Choroid plexus epithelial cell (primary cell): Measurements from ENCODE around the gene NOX5.

Experiments
- DNase-seq: peaks from one replicate; pipeline ENCODE4 v3.0.0-alpha.2; 2010; ENCODE audit warnings: low read depth
- H3K4me3 ChIP-seq: 2 replicates; pipeline ENCODE4 v1.5.1; 2011; ENCODE audit warnings: low read depth, mild to moderate bottlenecking, control low read depth, low read length, moderate library complexity
- TF ChIP-seq, protein P1 (sequence below): conservative IDR thresholded peaks from 2 replicates; pipeline ENCODE4 v1.5.1; 2011; ENCODE audit warnings: low read depth, mild to moderate bottlenecking, control low read depth, inconsistent platforms, low read length, moderate library complexity

The NOX5 gene

GRCh38 chr15:69008056-69008455 is 6.4 kb upstream of the NOX5 start:
- no peak overlapping the region for H3K4me3 ChIP-seq
- TF ChIP-seq, protein P1, sequence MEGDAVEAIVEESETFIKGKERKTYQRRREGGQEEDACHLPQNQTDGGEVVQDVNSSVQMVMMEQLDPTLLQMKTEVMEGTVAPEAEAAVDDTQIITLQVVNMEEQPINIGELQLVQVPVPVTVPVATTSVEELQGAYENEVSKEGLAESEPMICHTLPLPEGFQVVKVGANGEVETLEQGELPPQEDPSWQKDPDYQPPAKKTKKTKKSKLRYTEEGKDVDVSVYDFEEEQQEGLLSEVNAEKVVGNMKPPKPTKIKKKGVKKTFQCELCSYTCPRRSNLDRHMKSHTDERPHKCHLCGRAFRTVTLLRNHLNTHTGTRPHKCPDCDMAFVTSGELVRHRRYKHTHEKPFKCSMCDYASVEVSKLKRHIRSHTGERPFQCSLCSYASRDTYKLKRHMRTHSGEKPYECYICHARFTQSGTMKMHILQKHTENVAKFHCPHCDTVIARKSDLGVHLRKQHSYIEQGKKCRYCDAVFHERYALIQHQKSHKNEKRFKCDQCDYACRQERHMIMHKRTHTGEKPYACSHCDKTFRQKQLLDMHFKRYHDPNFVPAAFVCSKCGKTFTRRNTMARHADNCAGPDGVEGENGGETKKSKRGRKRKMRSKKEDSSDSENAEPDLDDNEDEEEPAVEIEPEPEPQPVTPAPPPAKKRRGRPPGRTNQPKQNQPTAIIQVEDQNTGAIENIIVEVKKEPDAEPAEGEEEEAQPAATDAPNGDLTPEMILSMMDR = no peak
- DNase-seq = no peak

GRCh38 chr15:69009341-69009740 is 5.2 kb upstream of the NOX5 start:
- H3K4me3 ChIP-seq = no peak overlapping the region

DNA sequence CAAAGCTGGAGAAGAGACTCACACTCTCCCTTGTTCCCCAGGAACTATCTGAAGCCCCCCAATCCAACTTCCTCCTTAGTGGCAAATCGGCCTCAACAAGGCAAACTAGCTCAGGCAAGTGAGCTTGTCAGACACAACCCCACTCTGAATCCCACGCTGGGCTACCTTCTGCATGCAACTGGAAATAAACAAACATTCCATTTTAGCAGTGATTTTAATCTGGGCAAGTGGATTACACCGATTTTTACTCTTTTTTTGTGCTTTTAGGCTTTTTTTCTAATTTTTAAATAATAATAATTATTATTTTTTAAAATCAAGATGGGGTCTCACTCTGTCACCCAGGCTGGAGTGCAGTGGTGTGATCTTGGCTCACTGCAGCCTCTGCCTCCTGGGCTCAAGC is 2.9 kb upstream of the NOX5 start:
- TF ChIP-seq, protein P1 = no peak
- no peak overlapping the region for H3K4me3 ChIP-seq
- DNase-seq = no peak

More at GRCh38 chr15:69009341-69009740, 5.2 kb upstream of the NOX5 start:
- TF ChIP-seq, protein P1 = no peak
- DNase-seq = no peak

- TF ChIP-seq, protein P1 = no peak
- DNase-seq = no peak
- H3K4me3 ChIP-seq = no peak overlapping the region
These were observed 1.6 kb upstream of the NOX5 start for GRCh38 chr15:69012761-69013364.

DNA sequence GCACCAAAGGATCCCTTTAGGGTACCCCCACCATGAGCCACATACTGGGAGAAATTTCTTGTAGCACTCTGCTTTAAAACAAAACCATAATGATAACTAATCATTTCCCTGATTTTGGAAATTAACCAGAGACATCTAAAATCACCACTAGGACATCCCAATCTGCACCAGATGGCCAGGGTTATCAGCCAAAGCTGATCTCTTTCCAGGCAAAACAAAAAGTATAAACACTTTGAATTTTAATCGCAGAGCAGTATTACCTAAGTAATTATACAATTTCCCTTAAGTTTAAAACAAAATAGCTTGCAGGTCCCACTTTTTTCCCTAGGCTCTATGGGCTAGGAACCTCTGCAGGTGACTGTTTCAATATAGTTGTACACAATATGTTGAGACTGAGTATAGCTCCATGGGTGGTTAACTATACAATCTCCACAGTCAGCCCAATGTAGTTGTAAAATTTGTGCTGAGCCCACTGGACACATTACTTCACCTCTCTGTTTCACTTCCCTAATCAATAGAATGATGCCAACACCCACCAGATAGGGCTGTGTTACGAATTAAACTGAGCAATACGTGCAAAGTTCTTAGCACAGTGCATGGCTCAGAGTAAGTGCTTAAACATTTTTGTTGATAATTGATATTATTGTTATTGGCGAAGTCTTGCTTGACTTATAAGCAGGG is 629 bp upstream of the NOX5 start:
- H3K4me3 ChIP-seq = no peak overlapping the region
- TF ChIP-seq, protein P1 = no peak
- no peak for DNase-seq

DNA sequence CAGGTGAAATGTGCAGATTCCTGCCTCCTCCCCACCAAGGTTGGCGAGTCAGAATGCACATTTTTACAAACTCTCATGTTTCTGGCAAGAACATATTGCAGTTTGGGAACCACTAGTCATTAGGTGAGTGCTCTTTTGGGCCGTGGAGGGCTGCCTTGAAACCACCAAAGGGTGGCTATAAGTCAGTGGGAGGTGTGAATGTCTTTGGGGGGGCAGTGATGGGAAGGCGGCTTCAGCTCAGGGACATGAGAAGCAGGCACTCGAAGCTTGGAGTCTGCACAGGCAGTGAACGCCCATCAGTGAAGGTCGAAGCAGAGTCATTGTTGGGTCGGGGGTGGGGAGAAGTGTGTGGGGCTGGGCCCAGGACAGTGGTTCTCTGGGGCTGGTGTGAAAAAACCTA is 1.1 kb downstream of the NOX5 start:
- DNase-seq = no peak
- H3K4me3 ChIP-seq = no peak overlapping the region
- TF ChIP-seq, protein P1 = no peak
